Measurements from ENCODE around the gene UACA.

DNA sequence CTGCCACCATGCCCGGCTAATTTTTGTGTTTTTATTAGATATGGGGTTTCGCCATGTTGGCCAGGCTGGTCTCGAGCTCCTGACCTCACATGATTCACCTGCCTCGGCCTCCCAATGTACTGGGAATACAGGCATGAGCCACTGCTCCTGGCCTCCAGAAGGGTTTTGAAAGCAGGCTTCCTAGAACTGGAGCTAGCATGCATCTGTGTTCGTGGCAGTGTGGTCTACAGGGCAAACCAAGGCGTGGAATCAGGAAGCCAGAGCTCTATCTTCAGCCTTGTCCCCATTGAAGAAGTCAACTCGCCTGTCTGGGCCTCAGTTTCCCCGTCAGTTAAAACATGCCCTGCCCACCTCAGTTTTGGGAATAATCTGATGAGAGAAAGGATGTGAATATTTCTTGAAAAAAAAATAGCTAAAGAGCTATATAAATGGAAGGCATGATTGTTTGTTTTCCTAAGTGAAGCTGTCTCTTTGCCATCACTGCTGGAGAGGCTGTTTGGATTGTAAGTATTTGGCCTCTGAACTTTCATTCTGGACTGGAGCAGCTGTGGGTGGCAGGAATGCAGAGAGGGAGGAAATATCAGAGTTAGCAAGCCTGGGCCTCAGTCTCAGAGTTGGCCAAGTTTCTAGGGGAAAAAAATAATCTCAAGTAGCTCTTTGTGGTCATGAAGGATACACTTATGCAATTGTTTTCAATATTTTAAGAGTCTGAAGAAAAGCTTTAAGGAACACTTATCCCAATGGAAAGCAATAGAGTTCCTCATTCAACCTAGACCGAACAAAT is 36.5 kb upstream of the UACA start:
- TF ChIP-seq POLR2AphosphoS5 (IDR thresholded peaks at IDR 0.05; ENCODE audit: low read depth, low read length) (no peak), POLR2A (IDR thresholded peaks at IDR 0.05; ENCODE audit: low read depth, low read length) (no peak)
